OCI-LY7 (cell line): ENCODE measurements around the gene SREK1IP1. TPM values are rescaled to one million over a fixed set of nuclear protein-coding genes. Genes with fewer than 3 reads are reported as not detected.

ENCODE experiments used
- BruUV-seq: library from RNA; stranded (reverse); fragments of 400-500 nt; replicated peaks from 2 replicates; lab custom pipeline; 2021; lab: Mats Ljungman, UMichigan
- CTCF ChIA-PET: fragments of 300-600 bp; sonication (Branson Sonifier 250); formaldehyde crosslinking; loops from one replicate; lab custom pipeline; 2022; ENCODE audit warnings: antibody characterized with exemption; ENCODE audit not compliant: unreplicated experiment; lab: Charles Lee
- POLR2A ChIA-PET: fragments of 300-600 bp; sonication (Branson Sonifier 250); formaldehyde crosslinking; loops from one replicate; lab custom pipeline; 2022; ENCODE audit warnings: antibody characterized with exemption; lab: Charles Lee
- DNase-seq: peaks from one replicate; pipeline ENCODE4 v3.0.0-alpha.2; 2015; ENCODE audit warnings: low spot score
- H2AFZ ChIP-seq: fragments of 200-600 bp; sonication (generic), shearing (Covaris generic); 2 replicates; pipeline ENCODE4 v1.6.1; 2014; ENCODE audit warnings: mild to moderate bottlenecking, antibody characterized with exemption, low read length, moderate library complexity
- H3K27ac ChIP-seq: fragments of 200-600 bp; sonication (generic); 2 replicates; pipeline ENCODE4 v1.5.1; 2014; ENCODE audit warnings: mixed run types, low read depth, mild to moderate bottlenecking, moderate library complexity, low read length, inconsistent platforms; ENCODE audit not compliant: poor library complexity, severe bottlenecking
- H3K36me3 ChIP-seq: fragments of 200-600 bp; sonication (generic); 2 replicates; pipeline ENCODE4 v1.6.1; 2014; ENCODE audit warnings: mild to moderate bottlenecking, antibody characterized with exemption, low read length, moderate library complexity, mixed read lengths; ENCODE audit not compliant: insufficient read depth
- H3K4me1 ChIP-seq: fragments of 200-600 bp; sonication (generic); 2 replicates; pipeline ENCODE4 v1.5.1; 2014; ENCODE audit warnings: mild to moderate bottlenecking, low read length; ENCODE audit not compliant: insufficient read depth, poor library complexity, severe bottlenecking
- H3K4me2 ChIP-seq: fragments of 200-600 bp; sonication (generic); 2 replicates; pipeline ENCODE4 v1.6.1; 2014; ENCODE audit warnings: mild to moderate bottlenecking, low read length
- H3K4me3 ChIP-seq: fragments of 200-600 bp; sonication (generic); 2 replicates; pipeline ENCODE4 v1.5.1; 2014; ENCODE audit warnings: mild to moderate bottlenecking, low read depth, low read length; ENCODE audit not compliant: poor library complexity, severe bottlenecking
- H3K79me2 ChIP-seq: fragments of 200-600 bp; sonication (generic); 2 replicates; pipeline ENCODE4 v1.6.1; 2016; ENCODE audit warnings: low read depth, mild to moderate bottlenecking, low read length, moderate library complexity, mixed read lengths; ENCODE audit not compliant: insufficient read depth
- H3K9me2 ChIP-seq: fragments of 200-600 bp; sonication (generic); 2 replicates; pipeline ENCODE4 v1.6.1; 2016; ENCODE audit warnings: mild to moderate bottlenecking, low read length, mixed read lengths; ENCODE audit not compliant: insufficient read depth
- H3K9me3 ChIP-seq: fragments of 200-600 bp; sonication (generic); 2 replicates; pipeline ENCODE4 v1.6.1; 2014; ENCODE audit warnings: mild to moderate bottlenecking, mixed run types, low read length, mixed read lengths
- H4K20me1 ChIP-seq: fragments of 200-600 bp; sonication (generic); 2 replicates; pipeline ENCODE4 v1.6.1; 2014; ENCODE audit warnings: mild to moderate bottlenecking, antibody characterized with exemption, low read length, moderate library complexity, mixed read lengths; ENCODE audit not compliant: insufficient read depth
- EZH2phosphoT487 ChIP-seq: fragments of 200-600 bp; sonication (generic); IDR thresholded peaks from 2 replicates; pipeline ENCODE4 v1.6.1; 2018; ENCODE audit warnings: low read depth, borderline replicate concordance, mild to moderate bottlenecking, mixed run types, antibody characterized with exemption, low read length, moderate library complexity, mixed read lengths
- intact Hi-C: fragments of 100-400 bp; cut with micrococcal nuclease; formaldehyde crosslinking; loops from one replicate; pipeline ENCODE4 v1.10.0; 2022; ENCODE audit not compliant: unreplicated experiment
- total RNA-seq, 2 experiments: library from RNA; depleted of rRNA in 1 of 2; stranded (reverse); fragments of >200 nt in 1 of 2; shearing (Covaris generic) in 1 of 2; gene quantifications; 2 replicates each; pipeline ENCODE4 v1.2.3, GENCODE V29; 2014 to 2022
- TF ChIP-seq, protein P1 (sequence below): fragments of 200-600 bp; sonication (generic); conservative IDR thresholded peaks from 2 replicates; pipeline ENCODE4 v1.5.1; 2014; ENCODE audit warnings: mild to moderate bottlenecking, antibody characterized with exemption, low read length, moderate library complexity, mixed read lengths

SREK1IP1 gene
- total RNA-seq, 2 experiments from 2014 or later: 4.8 to 23.0 TPM

DNA sequence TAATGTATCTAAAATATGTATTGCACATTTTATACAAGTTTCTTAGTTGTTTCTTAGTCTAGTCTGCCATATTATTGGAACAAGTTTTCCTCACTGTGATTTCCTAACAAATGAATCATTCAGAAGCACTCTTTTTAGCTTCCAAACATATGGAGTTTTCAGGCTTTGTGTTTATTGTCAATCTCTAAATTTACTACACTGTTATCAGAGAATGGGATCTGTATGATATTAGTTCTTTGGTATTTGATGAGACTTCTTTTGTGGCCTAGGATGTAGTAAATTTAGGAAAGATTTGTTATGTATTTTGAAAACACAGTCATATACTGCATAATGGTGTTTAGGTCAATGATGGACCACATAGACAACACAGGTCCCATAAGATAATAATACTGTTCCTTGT lies 25.7 kb downstream of the SREK1IP1 start:
- TF ChIP-seq EZH2phosphoT487: no peak
- TF ChIP-seq, protein P1, sequence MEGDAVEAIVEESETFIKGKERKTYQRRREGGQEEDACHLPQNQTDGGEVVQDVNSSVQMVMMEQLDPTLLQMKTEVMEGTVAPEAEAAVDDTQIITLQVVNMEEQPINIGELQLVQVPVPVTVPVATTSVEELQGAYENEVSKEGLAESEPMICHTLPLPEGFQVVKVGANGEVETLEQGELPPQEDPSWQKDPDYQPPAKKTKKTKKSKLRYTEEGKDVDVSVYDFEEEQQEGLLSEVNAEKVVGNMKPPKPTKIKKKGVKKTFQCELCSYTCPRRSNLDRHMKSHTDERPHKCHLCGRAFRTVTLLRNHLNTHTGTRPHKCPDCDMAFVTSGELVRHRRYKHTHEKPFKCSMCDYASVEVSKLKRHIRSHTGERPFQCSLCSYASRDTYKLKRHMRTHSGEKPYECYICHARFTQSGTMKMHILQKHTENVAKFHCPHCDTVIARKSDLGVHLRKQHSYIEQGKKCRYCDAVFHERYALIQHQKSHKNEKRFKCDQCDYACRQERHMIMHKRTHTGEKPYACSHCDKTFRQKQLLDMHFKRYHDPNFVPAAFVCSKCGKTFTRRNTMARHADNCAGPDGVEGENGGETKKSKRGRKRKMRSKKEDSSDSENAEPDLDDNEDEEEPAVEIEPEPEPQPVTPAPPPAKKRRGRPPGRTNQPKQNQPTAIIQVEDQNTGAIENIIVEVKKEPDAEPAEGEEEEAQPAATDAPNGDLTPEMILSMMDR: no peak
- no peak overlapping the region for H3K27ac ChIP-seq
- no peak overlapping the region for H3K4me3 ChIP-seq
- H4K20me1 ChIP-seq: no peaks in the 10 kb centered on the region
- intact Hi-C loops: no loop called here
- H3K4me2 ChIP-seq: no peak overlapping the region
- ChIA-PET POLR2A (interaction anchor here (0.6 kb wide), 1 partner anchor 39 kb away, joined by 3 read pairs; no protein-coding TSS in a partner anchor), CTCF (no interaction called here)
- H3K79me2 ChIP-seq: no peaks in the 10 kb centered on the region
- no TSS peak for BruUV-seq
- H2AFZ ChIP-seq: no peak overlapping the region
- no peak for DNase-seq
- no peaks in the 10 kb centered on the region for H3K9me3 ChIP-seq
- H3K4me1 ChIP-seq: no peaks in the 10 kb centered on the region
- H3K36me3 ChIP-seq: peaks cover 29% of the 10 kb centered on the region
- no peaks in the 10 kb centered on the region for H3K9me2 ChIP-seq

DNA sequence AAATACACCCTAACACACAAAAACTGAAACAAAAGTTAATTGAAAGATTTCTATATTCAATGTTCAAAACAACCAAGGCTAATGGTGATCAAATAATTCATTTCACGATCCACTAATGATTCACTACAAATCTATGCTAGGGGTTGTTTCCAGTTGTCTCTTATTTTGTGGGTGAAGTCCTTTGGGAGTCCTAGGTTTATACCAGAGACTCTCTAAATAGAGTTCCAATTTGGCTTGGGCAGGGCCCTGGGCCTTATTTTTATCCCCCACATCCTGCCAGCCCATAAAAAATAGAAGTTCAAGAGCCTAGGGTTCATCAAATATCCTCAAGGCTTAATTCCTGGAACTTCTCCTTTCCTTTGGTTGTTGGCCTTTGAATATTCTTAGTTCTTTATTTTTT lies 26.1 kb downstream of the SREK1IP1 start:
- CTCF ChIA-PET: no interaction called here
- H2AFZ ChIP-seq: no peak overlapping the region
- BruUV-seq: no TSS peak
- H3K4me2 ChIP-seq: no peak overlapping the region
- H3K9me2 ChIP-seq: no peaks in the 10 kb centered on the region
- POLR2A ChIA-PET: interaction anchor here (0.6 kb wide), 1 partner anchor 38 kb away, joined by 3 read pairs; no protein-coding TSS in a partner anchor
- H3K4me3 ChIP-seq: no peak overlapping the region
- intact Hi-C loops: no loop called here
- H3K4me1 ChIP-seq: no peaks in the 10 kb centered on the region
- H3K27ac ChIP-seq: no peak overlapping the region
- H3K36me3 ChIP-seq: peaks cover 31% of the 10 kb centered on the region
- H3K9me3 ChIP-seq: no peaks in the 10 kb centered on the region
- no peak for TF ChIP-seq EZH2phosphoT487
- TF ChIP-seq, protein P1: no peak
- no peak for DNase-seq
- H4K20me1 ChIP-seq: no peaks in the 10 kb centered on the region
- no peaks in the 10 kb centered on the region for H3K79me2 ChIP-seq

DNA sequence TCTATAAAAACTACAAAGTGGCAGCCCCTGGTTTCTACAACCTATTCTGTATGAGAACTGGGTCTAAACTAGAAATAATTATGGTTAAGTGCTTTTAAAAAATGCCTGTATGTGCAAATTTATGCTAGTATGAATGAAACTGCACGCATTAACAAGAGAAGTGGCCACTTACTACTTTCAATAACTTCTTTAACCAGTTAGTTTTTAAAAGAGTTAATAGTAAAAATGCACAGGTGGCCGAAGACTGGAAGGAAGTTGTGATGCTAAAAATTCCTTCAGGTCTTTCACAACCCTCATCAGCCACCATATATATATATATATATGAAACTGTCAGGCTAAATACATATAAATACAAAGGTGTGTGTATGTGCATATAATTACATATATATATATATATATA lies 41.3 kb downstream of the SREK1IP1 start:
- CTCF ChIA-PET: no interaction called here
- H3K36me3 ChIP-seq: peaks cover 14% of the 10 kb centered on the region
- DNase-seq: no peak
- H3K4me2 ChIP-seq: no peak overlapping the region
- no peak overlapping the region for H3K4me3 ChIP-seq
- BruUV-seq: no TSS peak
- H2AFZ ChIP-seq: no peak overlapping the region
- POLR2A ChIA-PET: interaction anchor here (0.7 kb wide), 1 partner anchor 12 kb away, joined by 4 read pairs; no protein-coding TSS in a partner anchor
- intact Hi-C loops: no loop called here
- H4K20me1 ChIP-seq: no peaks in the 10 kb centered on the region
- no peak for TF ChIP-seq EZH2phosphoT487
- TF ChIP-seq, protein P1: no peak
- H3K9me3 ChIP-seq: no peaks in the 10 kb centered on the region
- no peaks in the 10 kb centered on the region for H3K4me1 ChIP-seq
- H3K79me2 ChIP-seq: no peaks in the 10 kb centered on the region
- H3K9me2 ChIP-seq: no peaks in the 10 kb centered on the region
- no peak overlapping the region for H3K27ac ChIP-seq
